HG03108 (cell line): Measurements from ENCODE around the gene CST3.
"Not testable (repeated sequence)": the region's sequence is repeated elsewhere in the genome, so short reads cannot be mapped to it uniquely, and the experiment has no call there.

ENCODE experiments used
- ATAC-seq: cut with Tn5 transposase; IDR thresholded peaks from one replicate; pipeline ENCODE4 v1.9.1; 2021; ENCODE audit warnings: moderate library complexity; ENCODE audit not compliant: unreplicated experiment

Gene CST3

DNA sequence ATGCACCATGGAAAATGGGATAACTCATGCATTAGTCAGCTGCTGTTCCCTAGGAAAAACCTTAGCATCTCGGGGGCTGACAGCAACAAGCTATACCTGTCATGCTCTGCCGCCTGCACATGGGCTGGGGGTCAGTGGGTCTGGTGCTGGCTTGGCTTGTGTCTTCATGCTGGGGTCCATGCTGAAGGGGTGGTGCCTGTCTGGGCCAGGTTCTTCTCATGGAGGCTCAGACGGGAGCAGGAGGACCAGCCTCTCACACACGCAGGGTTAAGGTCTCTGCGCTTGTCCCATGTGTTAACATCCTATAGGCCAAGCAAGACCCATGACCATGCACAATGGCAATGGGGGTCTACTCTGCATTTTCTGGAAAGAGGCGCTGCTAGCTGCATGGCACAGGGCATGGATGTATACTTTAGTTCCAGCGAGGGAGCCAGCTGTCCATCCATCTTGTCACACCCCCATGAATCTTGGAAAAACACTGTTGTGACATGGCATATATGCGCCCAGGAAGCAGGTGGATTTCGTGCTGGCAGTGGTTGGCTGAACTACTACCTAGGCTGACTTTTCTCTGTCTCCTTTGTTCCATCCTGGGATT, 24.6 kb upstream of the CST3 start:
- ATAC-seq: no peak

DNA sequence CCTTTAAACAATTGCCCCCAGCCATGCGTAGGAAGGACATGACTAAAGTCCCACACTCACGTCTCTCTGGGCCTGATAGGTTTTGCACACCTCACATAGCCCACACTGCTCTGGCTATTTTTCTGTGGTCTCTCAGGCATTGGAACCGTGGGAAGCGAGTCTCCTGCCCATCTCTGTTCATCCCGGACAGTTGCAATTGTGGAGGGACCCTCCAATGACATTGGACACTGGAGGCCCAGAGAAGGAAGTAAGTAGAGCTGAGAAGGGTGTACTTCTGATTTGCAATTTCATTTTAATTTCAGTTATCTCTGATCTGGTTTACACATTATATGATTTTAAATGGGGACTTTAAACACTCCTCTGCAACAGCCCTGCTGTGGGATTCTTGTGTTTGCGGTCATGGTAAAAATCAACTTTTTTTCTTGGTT, 23.3 kb upstream of the CST3 start:
- no peak for ATAC-seq

DNA sequence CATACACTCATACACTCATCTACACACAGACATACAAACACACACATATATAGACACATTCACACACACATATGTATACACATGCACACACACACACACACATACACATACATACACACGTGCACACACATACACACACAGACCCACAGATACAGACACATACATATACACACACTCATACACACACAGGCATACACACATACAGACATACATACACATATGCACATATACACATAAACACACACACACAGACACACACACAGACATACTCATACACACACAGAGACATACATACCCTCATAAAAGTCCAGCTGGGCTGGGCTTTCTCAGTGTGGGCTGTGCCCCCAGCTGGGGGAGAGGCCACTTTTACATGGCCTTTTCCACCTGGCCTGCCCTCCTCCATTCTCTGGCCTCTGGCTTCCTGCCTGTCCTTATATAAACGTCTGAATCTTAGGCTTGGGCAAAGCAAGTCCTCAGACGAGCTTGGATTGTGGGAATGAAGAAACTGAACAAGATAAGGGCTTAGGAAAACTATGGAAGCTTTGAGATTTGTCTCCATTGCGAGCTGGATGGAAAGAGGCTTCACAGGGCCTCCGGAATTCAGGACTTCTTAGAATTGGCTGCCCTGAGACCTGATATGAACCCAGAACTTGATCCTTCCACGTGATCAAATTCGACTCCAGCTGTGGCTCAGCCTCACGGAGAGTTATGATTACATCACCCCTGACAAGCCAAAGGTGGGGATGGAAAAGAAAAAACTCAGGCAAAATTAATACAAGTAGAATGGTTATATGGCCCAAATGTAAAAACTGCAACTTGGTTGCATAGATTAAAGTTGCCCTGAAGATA, 22.5 kb upstream of the CST3 start:
- no peak for ATAC-seq

DNA sequence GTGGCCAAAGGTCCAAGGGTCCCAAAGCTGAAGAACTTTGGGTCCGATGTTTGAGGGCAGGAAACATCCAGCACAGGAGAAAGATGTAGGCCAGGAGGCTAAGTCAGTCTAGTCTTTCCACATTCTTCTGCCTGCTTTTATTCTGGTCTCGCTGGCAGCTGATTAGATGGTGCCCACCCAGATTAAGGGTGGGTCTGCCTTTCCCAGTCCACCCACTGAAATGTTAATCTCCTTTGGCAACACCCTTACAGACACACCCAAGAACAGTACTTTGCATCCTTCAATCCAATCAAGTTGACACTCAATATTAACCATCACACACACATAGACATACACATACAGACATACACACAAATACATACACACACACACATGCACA, 21.8 kb upstream of the CST3 start:
- not testable (repeated sequence) for ATAC-seq

DNA sequence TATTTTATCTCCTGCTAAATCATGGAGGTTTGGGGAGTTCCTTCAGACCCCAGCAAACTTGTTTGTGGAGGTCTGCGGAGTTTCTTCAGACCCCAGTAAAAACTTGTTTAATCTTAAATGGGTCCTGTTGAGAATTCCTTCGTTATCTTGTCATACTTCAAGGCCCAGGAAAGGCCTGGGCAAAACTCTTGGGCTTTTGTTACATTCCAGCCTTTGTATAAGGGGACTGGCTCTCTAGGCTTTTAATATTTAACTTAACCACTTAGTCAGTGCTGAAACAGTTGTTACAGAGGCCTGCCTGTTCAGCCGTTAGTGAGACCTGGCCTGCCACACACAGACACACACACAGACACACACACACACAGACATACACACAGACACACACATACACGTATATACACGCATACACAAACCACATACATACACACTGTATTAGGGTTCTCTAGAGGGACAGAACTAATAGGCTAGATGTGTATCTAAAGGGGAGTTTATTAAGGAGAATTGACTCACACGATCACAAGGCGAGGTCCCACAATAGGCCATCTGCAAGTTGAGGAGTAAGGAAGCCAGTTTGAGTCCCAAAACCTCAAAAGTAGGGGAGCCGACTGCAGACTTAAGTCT, 21.3 kb upstream of the CST3 start:
- ATAC-seq: no peak

DNA sequence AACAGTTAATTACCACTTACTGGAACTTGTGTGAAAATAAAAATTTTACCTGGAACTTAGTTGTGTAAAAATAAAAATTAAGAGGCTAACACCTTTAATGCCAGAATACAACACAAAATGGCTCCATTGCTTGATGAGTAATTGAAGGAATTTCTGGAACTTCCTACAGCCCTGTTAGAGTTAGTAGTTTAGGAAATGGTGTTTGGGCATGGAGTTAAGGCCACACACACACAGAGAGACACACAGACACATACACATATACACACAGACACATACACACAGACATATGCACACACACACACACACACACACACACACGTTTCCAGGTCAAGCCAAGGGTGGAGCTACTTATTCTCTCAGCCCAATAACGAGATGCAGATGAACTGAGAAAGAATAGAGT, 20.6 kb upstream of the CST3 start:
- ATAC-seq: no peak

DNA sequence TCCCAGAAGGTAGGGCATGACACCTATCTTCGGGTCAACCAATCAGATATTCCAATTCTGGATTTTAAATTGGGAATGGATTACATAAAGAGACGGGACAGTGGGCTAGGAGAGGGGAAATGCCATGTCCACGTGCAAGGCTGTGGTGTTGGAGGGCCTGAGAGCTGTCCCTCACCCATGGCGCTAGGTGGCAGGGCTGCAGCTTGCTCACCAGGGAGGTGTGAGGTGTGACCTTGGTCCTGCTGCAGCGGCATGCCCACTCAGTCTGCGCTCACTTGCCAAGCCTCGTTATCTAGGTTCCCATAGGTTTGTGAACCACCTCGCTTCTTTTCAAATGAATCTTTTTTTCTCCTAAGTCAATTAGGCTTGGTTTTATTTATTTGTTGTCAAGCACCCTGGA, 19.4 kb upstream of the CST3 start:
- no peak for ATAC-seq

DNA sequence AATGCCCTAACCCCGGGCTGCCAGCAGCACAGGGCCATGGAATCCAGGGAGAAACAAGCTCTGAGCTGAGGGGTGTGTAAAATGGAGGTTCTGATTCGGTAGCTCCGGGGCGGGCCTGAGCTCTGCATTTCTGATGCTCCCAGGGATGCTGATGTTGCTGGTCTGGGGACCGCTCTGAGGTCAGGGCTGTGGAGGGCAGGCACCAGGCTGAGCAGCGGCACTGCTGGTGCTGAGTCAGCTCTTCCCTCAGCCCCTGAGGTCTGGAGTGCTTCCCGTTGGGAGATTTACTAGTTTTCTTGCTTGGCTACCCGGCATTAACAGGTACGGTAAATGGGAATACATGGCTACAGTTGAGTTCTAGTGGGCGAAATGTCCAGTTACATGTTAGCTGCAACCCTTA, 18.6 kb upstream of the CST3 start:
- no peak for ATAC-seq

DNA sequence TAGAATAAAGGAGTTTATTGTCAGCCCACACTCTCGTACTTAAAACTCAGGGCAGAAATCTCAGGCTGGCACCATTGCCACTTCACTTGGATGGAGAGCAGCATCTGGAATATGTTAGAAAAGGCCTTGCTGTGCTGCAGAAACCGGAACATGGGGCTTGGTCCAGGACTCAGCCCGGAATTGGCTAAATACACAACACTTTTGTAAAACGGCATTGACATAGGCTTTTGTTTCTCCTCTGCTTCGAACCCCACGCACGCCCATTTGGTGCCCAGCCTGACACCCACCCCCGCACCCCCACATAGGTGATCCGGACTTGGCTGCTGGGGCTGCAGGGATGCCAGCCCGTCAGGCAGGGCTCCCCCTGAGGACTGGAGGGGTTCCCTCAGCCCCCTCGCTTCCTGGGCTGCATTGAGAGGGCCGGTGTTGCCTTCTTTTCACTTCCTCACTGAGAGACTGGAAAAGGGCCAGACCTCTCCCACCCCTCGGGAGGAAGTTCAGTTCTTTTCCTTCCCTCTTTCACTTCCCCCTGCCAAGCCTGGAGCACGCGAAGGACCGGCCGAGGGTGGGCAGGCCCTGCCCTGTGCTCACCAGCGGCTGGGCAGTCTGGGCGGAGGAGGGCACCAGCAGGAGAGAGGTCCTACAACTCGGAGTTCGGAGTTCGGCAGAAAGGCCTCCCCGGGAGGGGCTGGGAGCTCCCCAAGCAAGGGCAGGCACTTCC, 17.9 kb upstream of the CST3 start:
- no peak for ATAC-seq

DNA sequence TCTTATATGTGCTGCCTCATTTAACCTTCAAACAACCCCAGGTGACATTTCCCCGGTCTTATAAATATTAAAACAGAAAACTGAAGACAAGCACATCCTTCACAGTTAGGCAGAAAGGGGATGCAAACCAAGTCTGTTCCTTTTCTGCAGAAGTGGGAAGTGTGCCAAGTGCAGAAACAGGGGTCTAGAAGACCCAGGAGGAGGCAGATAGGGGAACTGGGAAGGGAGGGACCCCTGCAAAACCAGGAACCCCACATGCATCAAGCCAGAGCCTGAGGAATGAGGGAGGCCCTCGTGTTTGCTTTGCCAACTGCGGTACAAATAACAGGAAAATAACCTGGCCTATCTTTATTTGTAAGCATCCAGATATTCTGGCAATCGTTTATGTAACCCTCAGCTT, 17.0 kb upstream of the CST3 start:
- ATAC-seq: no peak

DNA sequence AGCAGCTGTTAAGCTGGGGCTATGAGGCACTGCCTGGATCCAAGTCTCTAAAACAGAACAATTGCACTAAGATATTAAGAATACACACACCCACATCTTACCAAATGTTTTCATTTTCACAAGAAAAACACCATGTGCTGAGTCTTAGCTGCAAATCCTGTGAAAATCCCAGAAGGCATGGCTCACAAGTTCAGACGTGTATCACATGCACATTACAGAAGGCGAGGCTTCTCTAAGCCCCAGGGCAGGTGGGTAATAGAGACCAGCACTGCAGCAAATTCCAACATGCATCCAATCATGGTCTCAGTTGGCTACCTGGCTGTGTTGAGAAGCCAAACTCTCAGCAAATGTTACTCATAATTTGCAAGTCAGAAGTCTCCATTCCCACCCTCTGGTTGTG, 16.2 kb upstream of the CST3 start:
- no peak for ATAC-seq

DNA sequence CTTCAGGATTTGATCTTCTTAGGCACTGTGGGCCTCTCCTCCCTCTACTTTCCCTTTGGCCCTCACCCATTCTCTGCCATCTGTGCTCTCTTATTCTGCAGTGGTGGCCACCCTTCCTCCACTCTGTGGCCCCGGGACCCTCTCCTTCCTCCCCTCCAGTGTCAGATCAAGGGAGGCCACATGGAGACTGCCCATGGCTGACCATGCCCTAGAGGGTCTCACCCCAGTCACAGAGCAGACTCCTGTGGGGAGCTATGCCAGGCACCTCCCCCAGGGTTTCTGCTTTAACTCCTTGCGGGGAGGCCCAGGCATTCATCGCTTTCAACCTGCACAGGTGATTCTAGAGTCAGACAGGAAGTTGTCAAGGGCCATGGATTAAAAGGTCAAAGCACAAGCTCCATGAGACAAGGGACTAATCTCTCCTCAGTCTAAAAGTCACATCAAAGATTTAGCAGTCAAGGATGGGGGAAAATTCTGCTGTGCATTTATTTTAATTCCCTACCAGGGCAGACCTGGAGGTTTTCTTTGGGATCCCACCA, 15.7 kb upstream of the CST3 start:
- ATAC-seq: no peak

DNA sequence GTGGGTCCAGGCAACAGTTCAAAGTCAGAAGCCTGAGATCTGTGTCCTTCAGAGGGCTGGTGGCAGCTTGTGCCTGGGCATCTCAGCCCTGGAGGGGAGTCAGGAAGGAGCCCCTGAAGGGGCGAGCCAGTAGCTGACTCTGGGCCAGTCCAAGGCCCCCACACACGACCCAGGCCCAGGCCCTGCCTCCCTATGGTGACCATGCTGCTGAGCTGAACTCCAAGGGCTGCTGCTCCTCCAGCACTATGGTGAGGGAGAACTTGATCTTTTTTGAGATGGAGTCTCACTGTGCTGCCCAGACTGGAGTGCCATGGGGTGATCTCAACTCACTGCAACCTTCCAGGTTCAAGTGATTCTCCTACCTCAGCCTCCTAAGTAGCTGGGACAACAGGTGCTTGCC, 15.2 kb upstream of the CST3 start:
- ATAC-seq: no peak

DNA sequence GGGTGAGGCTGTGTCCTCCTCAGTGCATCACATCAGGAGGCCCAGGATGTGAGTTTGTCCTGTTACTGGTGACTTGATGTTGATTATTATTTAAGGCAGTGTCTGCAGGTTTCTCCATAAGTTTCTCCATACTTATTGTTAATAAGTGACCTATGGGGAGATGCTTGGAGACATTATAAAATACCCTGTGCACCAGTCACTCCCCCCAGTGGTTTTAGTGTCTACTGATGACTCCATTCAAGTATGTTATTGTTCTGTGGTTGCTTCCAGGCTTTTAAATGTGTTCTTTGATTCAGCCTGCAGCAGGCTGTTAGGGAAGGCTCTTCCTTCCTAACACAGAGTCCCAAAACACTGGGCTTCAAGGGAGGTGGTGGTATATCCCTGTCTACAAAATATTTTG, 14.6 kb upstream of the CST3 start:
- no peak for ATAC-seq

DNA sequence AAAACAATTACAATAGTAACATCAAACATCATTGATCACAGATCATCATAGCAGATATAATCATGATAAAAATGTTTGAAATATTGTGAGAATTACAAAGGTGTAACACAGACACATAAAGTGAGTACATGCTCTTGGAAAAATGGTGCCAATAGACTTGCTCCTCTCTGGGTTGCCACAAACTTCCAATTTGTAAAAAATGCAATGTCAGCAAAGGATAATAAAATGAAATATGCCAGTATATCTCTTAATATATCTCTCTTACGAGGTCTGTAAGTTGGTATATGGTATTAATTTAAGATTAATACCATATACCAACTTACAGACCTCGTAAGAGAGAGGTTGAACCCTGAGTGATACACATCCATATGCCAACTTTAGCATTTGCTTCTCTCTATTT, 13.4 kb upstream of the CST3 start:
- ATAC-seq: no peak

DNA sequence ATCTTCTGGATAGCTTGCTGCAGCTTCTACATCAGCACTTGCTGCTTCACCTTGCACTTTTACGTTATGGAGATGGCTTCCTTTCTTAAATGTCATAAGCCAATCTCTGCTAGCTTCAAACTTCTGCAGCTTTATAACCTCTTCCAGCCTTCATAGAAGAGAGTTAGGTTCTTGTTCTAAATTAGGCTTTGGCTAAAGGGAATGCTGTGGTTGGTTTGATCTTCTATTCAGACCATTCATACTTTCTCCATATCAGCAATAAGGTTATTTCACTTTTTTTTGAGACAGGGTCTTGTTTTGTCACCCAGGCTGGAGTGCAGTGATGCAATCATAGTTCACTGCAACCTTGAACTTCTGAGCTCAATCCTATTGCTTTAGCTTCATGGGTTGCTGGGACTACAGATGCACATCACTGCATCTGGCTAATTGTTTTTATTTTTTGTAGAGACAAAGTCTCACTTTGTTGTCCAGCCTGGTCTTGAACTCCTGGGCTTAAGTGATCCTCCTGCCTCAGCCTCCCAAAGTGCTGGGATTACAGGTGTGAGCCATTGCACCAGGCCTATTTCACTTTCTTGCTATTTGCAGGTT, 12.2 kb upstream of the CST3 start:
- no peak for ATAC-seq

DNA sequence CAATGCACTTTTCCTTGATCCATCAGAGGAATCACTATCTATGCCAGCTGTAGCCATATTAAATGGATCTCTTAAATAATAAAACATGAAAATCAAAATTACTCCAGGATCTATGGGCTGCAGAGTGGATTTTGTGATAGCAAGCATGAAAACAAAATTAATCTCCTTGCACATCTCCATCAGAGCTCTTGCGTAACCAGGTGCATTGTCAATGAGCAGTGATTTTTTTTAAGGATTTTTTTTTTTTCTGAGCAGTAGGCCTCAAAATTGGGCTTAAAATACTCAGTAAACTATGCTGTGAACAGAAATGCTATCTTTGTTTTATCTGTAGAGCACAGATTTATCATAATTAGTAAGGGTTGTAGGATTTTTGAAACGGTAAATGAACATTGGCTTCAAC, 11.5 kb upstream of the CST3 start:
- no peak for ATAC-seq

DNA sequence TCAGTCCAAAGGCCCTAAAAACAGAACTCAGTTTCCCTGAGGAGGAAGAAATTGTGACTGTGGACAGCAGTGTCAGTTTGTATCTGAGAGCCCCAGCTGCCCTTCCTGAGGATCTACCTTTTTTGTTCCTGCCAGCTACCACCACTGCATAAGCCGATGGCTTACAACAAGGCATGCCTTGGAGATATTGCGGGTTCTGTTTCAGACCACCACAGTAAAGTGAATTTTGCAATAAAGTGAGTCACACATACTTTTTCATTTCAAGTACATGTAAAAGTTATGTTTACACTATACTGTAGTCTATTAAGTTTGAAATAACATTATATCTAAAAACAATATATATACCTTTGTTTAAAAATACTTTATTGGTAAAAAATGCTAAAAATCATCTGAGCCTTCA, 9.6 kb upstream of the CST3 start:
- no peak for ATAC-seq

DNA sequence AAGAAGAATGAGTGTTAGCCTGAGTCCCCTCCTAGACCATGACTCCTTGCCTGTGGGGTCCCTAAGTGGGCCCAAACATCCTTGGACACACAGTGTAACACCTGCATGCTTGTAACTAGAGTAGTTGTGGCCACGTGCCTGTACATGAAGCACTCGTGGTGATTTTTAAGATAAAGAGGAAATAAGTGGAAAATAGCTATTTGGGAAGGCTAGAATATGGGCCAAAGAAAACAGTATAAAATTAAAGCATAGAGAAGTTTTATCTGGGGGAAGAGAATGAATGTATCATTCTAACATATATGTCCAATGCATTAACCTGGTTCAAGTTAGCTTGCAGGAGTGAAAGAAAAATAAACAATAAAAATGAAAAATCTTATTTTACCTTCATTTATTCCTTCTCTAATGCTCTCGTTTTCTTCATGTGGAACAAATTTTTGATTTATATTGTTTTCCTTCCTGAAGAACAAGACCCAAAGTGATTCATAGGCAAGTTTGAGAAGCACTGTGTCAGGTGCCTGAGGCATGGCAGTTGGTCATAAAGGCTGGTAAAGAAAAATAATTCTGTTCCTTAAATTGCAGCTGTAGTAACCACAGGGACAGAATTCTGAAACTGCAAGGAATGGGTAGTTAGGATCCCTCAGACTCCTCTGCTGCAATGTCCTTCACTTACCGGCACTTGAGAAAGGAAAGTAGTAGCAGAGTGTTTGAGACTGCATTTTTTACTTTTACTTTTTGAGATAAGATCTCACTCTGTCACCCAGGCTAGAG, 8.5 kb upstream of the CST3 start:
- ATAC-seq: no peak

DNA sequence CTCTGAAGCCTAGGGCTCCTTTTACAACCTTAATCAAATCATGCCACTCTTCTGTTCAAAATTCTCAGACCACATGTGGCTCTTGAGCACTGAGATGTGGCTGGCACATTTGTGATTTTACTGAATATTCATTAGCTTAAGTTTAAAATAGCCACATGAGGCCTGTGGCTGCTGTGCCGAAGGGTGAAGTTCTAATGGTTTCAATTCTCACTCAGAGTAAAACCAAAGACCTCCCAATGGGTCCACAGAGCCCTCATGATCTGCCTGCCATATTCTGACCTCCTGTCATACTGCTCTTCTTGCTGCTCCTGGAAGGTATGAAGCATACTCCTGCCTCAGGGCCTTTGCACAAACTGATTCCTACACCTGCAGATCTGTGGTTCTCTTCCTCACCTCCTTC, 7.8 kb upstream of the CST3 start:
- ATAC-seq: no peak
